ENCODE results near the gene ANKFN1. TPM values are rescaled to one million over a fixed set of nuclear protein-coding genes. Genes with fewer than 3 reads are reported as not detected.

The ANKFN1 gene
- total RNA-seq, 1 experiment from 2014 or later, result not detected

DNA sequence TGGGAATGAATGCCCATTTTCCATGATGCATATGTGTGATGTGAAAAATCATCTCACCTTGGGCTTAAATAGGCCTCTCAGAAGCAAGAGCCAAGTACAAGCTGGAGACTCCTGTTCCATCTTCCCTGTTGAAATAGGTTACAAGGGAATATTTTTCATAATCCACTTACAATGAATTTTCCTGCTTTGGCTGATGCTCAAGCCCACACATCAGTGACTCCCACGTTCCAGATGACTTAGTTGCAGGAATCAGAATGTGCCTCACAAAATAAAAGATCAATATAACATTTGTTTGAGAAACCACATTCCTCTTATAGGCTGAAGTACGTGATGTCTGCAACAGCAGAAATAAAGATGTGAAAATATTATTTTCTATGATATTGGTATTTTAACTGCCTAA is 24.1 kb downstream of the ANKFN1 start:
- TF ChIP-seq, protein P1, sequence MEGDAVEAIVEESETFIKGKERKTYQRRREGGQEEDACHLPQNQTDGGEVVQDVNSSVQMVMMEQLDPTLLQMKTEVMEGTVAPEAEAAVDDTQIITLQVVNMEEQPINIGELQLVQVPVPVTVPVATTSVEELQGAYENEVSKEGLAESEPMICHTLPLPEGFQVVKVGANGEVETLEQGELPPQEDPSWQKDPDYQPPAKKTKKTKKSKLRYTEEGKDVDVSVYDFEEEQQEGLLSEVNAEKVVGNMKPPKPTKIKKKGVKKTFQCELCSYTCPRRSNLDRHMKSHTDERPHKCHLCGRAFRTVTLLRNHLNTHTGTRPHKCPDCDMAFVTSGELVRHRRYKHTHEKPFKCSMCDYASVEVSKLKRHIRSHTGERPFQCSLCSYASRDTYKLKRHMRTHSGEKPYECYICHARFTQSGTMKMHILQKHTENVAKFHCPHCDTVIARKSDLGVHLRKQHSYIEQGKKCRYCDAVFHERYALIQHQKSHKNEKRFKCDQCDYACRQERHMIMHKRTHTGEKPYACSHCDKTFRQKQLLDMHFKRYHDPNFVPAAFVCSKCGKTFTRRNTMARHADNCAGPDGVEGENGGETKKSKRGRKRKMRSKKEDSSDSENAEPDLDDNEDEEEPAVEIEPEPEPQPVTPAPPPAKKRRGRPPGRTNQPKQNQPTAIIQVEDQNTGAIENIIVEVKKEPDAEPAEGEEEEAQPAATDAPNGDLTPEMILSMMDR (IDR thresholded peaks at IDR 0.05; ENCODE audit: unreplicated experiment), result no peak
- Mint-ChIP-seq H3K36me3 (ENCODE audit: insufficient read depth, unreplicated experiment) (no peaks in the 10 kb centered on the region), H3K27me3 (ENCODE audit: unreplicated experiment) (no peaks in the 10 kb centered on the region), H3K27ac (ENCODE audit: unreplicated experiment) (no peak overlapping the region), H3K4me1 (ENCODE audit: low read depth, unreplicated experiment) (no peaks in the 10 kb centered on the region), H3K4me3 (ENCODE audit: low read depth, unreplicated experiment) (no peak overlapping the region), H3K9me3 (ENCODE audit: low read depth, unreplicated experiment) (no peaks in the 10 kb centered on the region)
- CTCF ChIA-PET, result no interaction called here
- intact Hi-C loops (cut with micrococcal nuclease; ENCODE audit: unreplicated experiment), result no loop called here
- DNase-seq, result no peak
- BruUV-seq (replicated peaks), result no TSS peak

- Mint-ChIP-seq H3K27me3 (ENCODE audit: unreplicated experiment) (no peaks in the 10 kb centered on the region), H3K4me1 (ENCODE audit: low read depth, unreplicated experiment) (no peaks in the 10 kb centered on the region), H3K36me3 (ENCODE audit: insufficient read depth, unreplicated experiment) (no peaks in the 10 kb centered on the region), H3K9me3 (ENCODE audit: low read depth, unreplicated experiment) (no peaks in the 10 kb centered on the region), H3K4me3 (ENCODE audit: low read depth, unreplicated experiment) (no peak overlapping the region), H3K27ac (ENCODE audit: unreplicated experiment) (no peak overlapping the region)
- DNase-seq, result no peak
- TF ChIP-seq, protein P1 (IDR thresholded peaks at IDR 0.05; ENCODE audit: unreplicated experiment), result no peak
- no TSS peak for BruUV-seq (replicated peaks)
- intact Hi-C loops (cut with micrococcal nuclease; ENCODE audit: unreplicated experiment), result no loop called here
- CTCF ChIA-PET, result no interaction called here
Measured at GRCh38 chr17:56178203-56178602, 24.9 kb downstream of the ANKFN1 start.

DNA sequence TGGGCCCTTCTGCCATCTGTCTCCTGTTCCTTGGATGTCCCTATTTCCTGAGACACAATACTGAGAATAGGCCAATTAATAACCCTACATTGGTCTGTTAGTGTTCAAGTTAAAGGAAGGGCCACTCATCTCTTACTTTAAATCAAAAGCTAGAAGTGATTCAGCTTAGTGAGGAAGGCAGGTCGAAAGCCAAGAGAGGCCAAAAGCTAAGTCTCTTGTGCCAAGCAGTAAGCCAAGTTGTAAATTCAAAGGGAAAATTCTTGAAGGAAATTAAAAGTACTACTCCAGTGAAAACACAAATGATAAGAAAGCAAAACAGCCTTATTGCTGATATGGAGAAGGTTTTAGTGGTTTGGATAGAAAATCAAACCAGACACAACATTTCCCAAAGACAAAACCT is 28.8 kb downstream of the ANKFN1 start:
- no peak overlapping the region for H3K27ac Mint-ChIP-seq (ENCODE audit: unreplicated experiment)
- H3K4me3 Mint-ChIP-seq (ENCODE audit: low read depth, unreplicated experiment), result no peak overlapping the region
- DNase-seq, result no peak
- no peaks in the 10 kb centered on the region for H3K9me3 Mint-ChIP-seq (ENCODE audit: low read depth, unreplicated experiment)
- H3K27me3 Mint-ChIP-seq (ENCODE audit: unreplicated experiment), result no peaks in the 10 kb centered on the region
- no TSS peak for BruUV-seq (replicated peaks)
- CTCF ChIA-PET, result interaction anchor here (0.6 kb wide), 1 partner anchor 235 kb away, joined by 9 read pairs; no protein-coding TSS in a partner anchor
- H3K4me1 Mint-ChIP-seq (ENCODE audit: low read depth, unreplicated experiment), result no peaks in the 10 kb centered on the region
- TF ChIP-seq, protein P1 (IDR thresholded peaks at IDR 0.05; ENCODE audit: unreplicated experiment), result no peak
- intact Hi-C loops (cut with micrococcal nuclease; ENCODE audit: unreplicated experiment), result no loop called here
- H3K36me3 Mint-ChIP-seq (ENCODE audit: insufficient read depth, unreplicated experiment), result no peaks in the 10 kb centered on the region

DNA sequence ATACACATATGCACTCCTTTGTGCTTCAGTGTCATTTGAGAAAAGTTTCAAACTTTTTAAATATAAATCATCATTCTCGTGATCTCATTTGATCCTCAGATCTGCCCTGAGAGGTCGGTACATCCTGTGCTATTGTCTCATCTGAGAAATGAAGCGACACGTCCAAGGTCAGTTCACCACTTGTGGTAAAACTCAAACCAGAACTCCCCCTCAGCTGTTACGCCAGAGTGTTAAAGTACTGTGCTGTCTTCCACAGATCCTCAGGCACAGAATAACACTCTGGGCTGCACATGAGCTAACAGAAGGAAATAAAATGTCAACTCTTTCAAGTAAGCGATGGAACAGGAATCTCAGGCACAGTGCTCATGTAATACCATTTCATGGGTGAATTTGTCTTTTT is 31.4 kb downstream of the ANKFN1 start:
- TF ChIP-seq, protein P1 (IDR thresholded peaks at IDR 0.05; ENCODE audit: unreplicated experiment), result no peak
- DNase-seq, result no peak
- no TSS peak for BruUV-seq (replicated peaks)
- H3K9me3 Mint-ChIP-seq (ENCODE audit: low read depth, unreplicated experiment), result no peaks in the 10 kb centered on the region
- no peak overlapping the region for H3K27ac Mint-ChIP-seq (ENCODE audit: unreplicated experiment)
- H3K4me3 Mint-ChIP-seq (ENCODE audit: low read depth, unreplicated experiment), result no peak overlapping the region
- H3K36me3 Mint-ChIP-seq (ENCODE audit: insufficient read depth, unreplicated experiment), result no peaks in the 10 kb centered on the region
- intact Hi-C loops (cut with micrococcal nuclease; ENCODE audit: unreplicated experiment), result no loop called here
- H3K4me1 Mint-ChIP-seq (ENCODE audit: low read depth, unreplicated experiment), result no peaks in the 10 kb centered on the region
- CTCF ChIA-PET, result no interaction called here
- H3K27me3 Mint-ChIP-seq (ENCODE audit: unreplicated experiment), result no peaks in the 10 kb centered on the region

Measured in Calu3 (cell line).